GM20000 (cell line): ENCODE data around the gene SBF2.

ENCODE experiments used
- DNase-seq: peaks from one replicate; pipeline ENCODE4 v3.0.0; 2012; ENCODE audit warnings: low spot score
- TF ChIP-seq, protein P1 (sequence below): IDR thresholded peaks from 2 replicates; pipeline ENCODE4 v1.5.1; 2012; ENCODE audit warnings: mild to moderate bottlenecking, control low read depth; ENCODE audit errors: extremely low read depth, missing control alignments

The SBF2 gene

DNA sequence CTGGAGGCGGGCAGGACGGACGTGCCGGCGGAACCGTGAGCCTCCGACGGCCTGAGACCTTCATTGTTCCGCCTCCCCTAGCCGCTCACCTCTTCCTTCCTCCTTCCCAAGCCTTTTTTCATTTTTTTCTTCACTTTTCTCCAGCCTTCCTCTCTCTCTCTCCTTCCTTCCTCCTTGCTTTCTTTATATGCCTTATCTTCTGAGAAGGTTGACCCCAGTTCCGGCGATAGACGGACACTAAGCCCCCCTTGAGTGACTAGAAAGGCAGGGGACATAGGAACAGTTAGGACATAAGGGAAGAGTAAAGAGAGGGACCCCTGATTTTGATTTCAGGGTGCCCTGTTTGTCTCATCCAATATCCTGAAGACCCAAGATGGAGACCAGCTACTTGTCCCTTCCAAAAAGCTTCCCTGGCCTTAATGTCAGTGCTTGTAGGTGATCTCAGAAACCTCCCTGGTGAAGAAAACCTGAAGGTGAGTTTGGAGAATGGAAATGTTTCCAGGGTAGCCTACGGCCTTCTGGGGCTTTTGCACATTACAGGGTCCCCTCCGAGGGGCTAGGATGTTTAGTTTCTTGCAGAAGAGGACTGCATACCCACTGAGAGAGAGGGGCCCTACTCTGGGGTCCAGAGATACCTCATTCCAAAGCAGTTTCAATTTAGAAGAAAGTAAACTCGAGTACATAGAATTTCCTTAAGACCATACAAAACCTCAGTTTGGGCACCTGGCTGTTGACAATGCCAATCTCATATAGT, 14.4 kb upstream of the SBF2 start:
- TF ChIP-seq, protein P1, sequence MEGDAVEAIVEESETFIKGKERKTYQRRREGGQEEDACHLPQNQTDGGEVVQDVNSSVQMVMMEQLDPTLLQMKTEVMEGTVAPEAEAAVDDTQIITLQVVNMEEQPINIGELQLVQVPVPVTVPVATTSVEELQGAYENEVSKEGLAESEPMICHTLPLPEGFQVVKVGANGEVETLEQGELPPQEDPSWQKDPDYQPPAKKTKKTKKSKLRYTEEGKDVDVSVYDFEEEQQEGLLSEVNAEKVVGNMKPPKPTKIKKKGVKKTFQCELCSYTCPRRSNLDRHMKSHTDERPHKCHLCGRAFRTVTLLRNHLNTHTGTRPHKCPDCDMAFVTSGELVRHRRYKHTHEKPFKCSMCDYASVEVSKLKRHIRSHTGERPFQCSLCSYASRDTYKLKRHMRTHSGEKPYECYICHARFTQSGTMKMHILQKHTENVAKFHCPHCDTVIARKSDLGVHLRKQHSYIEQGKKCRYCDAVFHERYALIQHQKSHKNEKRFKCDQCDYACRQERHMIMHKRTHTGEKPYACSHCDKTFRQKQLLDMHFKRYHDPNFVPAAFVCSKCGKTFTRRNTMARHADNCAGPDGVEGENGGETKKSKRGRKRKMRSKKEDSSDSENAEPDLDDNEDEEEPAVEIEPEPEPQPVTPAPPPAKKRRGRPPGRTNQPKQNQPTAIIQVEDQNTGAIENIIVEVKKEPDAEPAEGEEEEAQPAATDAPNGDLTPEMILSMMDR: no peak
- DNase-seq: no peak

DNA sequence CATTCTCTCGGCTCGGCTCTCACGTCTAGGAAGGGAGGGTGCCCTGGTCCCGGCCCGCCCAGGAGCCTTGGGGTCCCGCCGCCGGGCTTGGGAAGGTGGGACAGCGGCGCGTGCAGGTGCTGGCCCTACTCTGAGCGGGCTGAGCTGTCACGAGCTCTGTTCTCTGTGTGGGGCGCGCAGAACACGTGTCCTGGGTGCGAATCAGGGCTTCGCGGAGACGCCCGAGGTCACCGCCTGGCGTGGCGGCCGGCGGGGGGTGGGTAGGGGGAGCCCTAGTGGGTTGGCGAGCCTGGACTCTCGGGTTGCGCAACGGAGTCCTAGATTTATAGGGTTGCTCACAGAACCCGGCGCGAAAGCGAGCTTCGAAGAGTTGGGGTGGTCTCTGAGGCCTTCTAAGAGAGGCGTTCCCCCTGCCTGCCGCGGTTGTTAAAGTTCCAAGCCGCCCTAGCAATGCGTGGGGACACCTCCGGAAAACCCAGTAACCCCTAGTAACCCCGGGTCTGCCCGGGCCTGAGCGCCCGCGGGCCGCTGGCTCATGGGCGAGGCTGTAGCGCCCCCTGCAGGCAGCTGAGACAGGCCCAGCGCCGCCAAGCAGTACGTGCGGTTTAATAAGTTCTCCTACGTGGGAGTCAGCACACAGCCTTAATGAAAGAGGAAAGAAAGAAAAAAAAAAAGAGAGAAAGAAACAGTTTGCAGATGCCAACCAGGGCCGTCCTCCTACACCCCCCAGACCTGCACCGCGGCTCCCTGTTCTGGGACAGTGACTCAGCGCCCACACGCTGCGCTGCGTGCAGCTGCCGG, 13.6 kb upstream of the SBF2 start:
- peak; percentile 86 for DNase-seq
- TF ChIP-seq, protein P1: peak; percentile 86

DNA sequence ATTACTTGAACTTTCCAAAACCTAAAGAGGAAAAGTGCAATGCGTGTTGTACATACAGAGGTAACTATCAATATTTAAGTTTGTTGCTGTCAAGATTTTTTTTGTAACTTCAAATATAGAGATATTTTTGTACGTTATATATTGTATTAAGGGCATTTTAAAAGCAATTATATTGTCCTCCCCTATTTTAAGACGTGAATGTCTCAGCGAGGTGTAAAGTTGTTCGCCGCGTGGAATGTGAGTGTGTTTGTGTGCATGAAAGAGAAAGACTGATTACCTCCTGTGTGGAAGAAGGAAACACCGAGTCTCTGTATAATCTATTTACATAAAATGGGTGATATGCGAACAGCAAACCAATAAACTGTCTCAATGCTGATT, 13.0 kb upstream of the SBF2 start:
- TF ChIP-seq, protein P1: no peak
- no peak for DNase-seq

DNA sequence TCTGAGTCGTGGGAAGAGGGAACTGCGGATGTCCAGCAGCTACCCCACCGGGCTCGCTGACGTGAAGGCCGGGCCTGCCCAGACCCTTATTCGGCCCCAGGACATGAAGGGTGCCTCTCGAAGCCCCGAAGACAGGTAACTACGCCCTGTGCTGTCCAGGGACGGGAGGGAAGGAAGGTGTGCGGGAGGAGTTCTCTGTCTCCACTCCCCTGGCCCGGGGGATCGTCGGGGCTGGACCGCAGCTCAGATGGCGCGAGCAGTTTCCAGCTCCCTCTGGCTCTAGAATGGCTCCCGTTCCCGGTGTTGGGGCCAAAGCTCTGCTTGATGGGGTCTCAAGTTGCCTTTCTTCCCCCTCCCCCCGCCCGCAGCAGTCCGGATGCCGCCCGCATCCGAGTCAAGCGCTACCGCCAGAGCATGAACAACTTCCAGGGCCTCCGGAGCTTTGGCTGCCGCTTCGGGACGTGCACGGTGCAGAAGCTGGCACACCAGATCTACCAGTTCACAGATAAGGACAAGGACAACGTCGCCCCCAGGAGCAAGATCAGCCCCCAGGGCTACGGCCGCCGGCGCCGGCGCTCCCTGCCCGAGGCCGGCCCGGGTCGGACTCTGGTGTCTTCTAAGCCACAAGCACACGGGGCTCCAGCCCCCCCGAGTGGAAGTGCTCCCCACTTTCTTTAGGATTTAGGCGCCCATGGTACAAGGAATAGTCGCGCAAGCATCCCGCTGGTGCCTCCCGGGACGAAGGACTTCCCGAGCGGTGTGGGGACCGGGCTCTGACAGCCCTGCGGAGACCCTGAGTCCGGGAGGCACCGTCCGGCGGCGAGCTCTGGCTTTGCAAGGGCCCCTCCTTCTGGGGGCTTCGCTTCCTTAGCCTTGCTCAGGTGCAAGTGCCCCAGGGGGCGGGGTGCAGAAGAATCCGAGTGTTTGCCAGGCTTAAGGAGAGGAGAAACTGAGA, 12.2 kb upstream of the SBF2 start:
- DNase-seq: peak; percentile 46
- TF ChIP-seq, protein P1: no peak

DNA sequence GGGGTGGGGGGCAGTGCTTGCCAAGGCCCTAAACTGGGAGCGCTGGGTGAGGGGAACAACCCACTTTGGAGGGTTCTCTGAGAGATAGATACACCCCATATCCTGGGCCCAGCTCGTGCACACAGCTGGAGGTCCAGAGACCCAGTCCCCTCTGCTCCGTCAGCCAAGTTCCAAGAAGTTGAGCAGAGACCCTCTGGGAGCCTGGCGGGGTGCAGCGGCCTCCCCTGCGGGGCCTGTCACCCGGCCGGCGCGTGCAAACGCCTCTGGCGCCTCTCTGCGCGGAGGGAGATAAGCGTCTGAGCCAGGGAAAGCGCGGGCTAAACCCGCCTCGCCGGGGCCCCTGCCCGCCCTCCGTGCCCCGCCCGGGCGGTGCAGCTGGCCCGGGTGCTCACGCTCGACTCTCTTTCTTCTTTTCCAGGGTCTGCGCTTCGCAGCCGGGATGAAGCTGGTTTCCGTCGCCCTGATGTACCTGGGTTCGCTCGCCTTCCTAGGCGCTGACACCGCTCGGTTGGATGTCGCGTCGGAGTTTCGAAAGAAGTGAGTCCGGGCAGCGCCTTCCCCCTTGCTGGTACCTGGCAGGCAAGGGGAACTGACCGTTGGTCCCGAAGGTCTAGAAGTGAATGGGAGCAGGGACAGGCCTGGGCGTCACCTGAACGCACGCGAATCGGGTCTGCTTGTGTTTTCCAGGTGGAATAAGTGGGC, 11.4 kb upstream of the SBF2 start:
- DNase-seq: peak; percentile 38
- TF ChIP-seq, protein P1: no peak

DNA sequence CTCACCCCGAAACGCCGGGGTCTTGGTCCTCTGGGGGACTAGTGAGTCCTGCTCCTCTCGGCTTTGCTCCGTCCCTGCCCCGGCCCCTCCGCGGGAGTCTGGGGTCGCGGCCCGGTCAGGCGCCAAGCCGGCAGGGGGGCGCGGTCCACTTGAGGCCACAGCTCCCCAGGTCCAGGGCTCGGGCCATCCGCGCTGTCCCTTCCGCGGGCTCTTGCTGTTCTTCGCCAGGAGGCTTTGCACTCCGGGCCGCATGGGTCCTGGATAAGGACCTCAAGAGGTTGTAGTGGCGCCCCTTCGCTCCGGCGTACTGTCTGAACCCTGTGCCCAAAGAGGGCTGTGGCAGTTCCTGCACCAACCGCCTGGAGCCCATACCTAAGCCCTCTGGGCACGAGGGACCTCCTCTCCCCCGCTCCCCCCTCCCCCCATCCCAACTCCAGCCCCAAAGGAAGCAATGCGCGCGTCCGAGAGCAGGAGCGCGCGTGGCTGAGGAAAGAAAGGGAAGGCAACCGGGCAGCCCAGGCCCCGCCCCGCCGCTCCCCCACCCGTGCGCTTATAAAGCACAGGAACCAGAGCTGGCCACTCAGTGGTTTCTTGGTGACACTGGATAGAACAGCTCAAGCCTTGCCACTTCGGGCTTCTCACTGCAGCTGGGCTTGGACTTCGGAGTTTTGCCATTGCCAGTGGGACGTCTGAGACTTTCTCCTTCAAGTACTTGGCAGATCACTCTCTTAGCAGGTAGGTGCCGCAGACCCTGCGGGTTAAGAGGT, 10.7 kb upstream of the SBF2 start, which contains the start of gene ADM:
TSS of gene ADM (plus strand) at position 579 of the 767 bp plus-strand sequence. CDS start 628 bp downstream, outside the sequence.
- TF ChIP-seq, protein P1: peak; percentile 46
- DNase-seq: peak; percentile 73
